IMR-90 (cell line): ENCODE measurements around the gene SLC6A15. TPM values are rescaled to one million over a fixed set of nuclear protein-coding genes. Genes with fewer than 3 reads are reported as not detected.

Experiments used
- ATAC-seq: fragments of 200-7000 bp; cut with Tn5 transposase; 2 replicates; pipeline ENCODE4 v1.9.1; 2020; ENCODE audit warnings: low read depth, mild to moderate bottlenecking, moderate library complexity
- BruUV-seq: library from RNA; stranded (reverse); fragments of 400-500 nt; replicated peaks from 2 replicates; lab custom pipeline; 2021; lab: Mats Ljungman, UMichigan
- CTCF ChIA-PET: fragments of 300-600 bp; formaldehyde crosslinking; extraction: SDS; loops from one replicate; lab custom pipeline; 2021; ENCODE audit warnings: antibody characterized with exemption; lab: Yijun Ruan, JAX
- POLR2A ChIA-PET: fragments of 300-600 bp; sonication (Branson Sonifier 250); formaldehyde crosslinking; loops from one replicate; lab custom pipeline; 2022; ENCODE audit warnings: antibody characterized with exemption; ENCODE audit not compliant: unreplicated experiment; lab: Charles Lee
- DNase-seq: peaks from one replicate; pipeline ENCODE4 v3.0.0; 2013
- H2AFZ ChIP-seq: replicated peaks from 2 replicates; pipeline ENCODE3; 2013; ENCODE audit warnings: low read length, mild to moderate bottlenecking; ENCODE audit not compliant: poor library complexity
- H2AK5ac ChIP-seq: 2 replicates; pipeline ENCODE4 v1.6.1; 2013; ENCODE audit warnings: low read depth, low read length, inconsistent platforms
- H2AK9ac ChIP-seq: replicated peaks from 2 replicates; pipeline ENCODE3; 2013; ENCODE audit warnings: mild to moderate bottlenecking, low read depth, low read length, moderate library complexity; ENCODE audit not compliant: poor library complexity
- H2BK120ac ChIP-seq: 2 replicates; pipeline ENCODE4 v1.6.1; 2013; ENCODE audit warnings: low read depth, low read length, inconsistent platforms
- H2BK15ac ChIP-seq: 3 replicates; pipeline ENCODE4 v1.6.1; 2013; ENCODE audit warnings: low read depth, low read length, inconsistent platforms
- H2BK20ac ChIP-seq: 2 replicates; pipeline ENCODE4 v1.6.1; 2013; ENCODE audit warnings: low read depth, mild to moderate bottlenecking, inconsistent platforms, low read length, moderate library complexity
- H2BK5ac ChIP-seq: 2 replicates; pipeline ENCODE4 v1.6.1; 2013; ENCODE audit warnings: mild to moderate bottlenecking, low read depth, low read length, inconsistent platforms; ENCODE audit not compliant: poor library complexity, severe bottlenecking
- H3K14ac ChIP-seq: replicated peaks from 2 replicates; pipeline ENCODE4 v1.6.1; 2013; ENCODE audit warnings: low read depth, low read length, inconsistent platforms
- H3K18ac ChIP-seq: 2 replicates; pipeline ENCODE4 v1.6.1; 2013; ENCODE audit warnings: low read depth, low read length, control low read depth
- H3K23ac ChIP-seq: 2 replicates; pipeline ENCODE4 v1.6.1; 2013; ENCODE audit warnings: low read depth, low read length, inconsistent platforms
- H3K27ac ChIP-seq: 2 replicates; pipeline ENCODE4 v1.5.1; 2013; ENCODE audit warnings: mild to moderate bottlenecking, control low read depth, low read length; ENCODE audit not compliant: insufficient read depth
- H3K27me3 ChIP-seq: 2 replicates; pipeline ENCODE4 v1.6.1; 2013; ENCODE audit warnings: low read length; ENCODE audit not compliant: control insufficient read depth, insufficient read depth
- H3K36me3 ChIP-seq: 2 replicates; pipeline ENCODE4 v1.6.1; 2013; ENCODE audit warnings: low read length, mixed read lengths; ENCODE audit not compliant: control insufficient read depth, insufficient read depth
- H3K4ac ChIP-seq: 2 replicates; pipeline ENCODE4 v1.6.1; 2013; ENCODE audit warnings: low read depth, low read length, inconsistent platforms
- H3K4me1 ChIP-seq: 2 replicates; pipeline ENCODE4 v1.6.1; 2013; ENCODE audit warnings: low read length, mixed read lengths; ENCODE audit not compliant: control insufficient read depth, insufficient read depth
- H3K4me2 ChIP-seq: 2 replicates; pipeline ENCODE4 v1.6.1; 2013; ENCODE audit warnings: low read depth, mild to moderate bottlenecking, control low read depth, low read length, moderate library complexity
- H3K4me3 ChIP-seq: 2 replicates; pipeline ENCODE4 v1.5.1; 2013; ENCODE audit warnings: low read depth, mild to moderate bottlenecking, control low read depth, low read length, moderate library complexity; ENCODE audit not compliant: insufficient read depth
- H3K56ac ChIP-seq: 2 replicates; pipeline ENCODE4 v1.6.1; 2013; ENCODE audit warnings: low read length, inconsistent platforms; ENCODE audit not compliant: insufficient read depth; ENCODE audit errors: extremely low read depth
- H3K79me1 ChIP-seq, 2 experiments: 2 replicates each; pipeline ENCODE4 v1.6.1; 2013; ENCODE audit warnings: low read length in 2 of 2, inconsistent platforms in 1 of 2, low read depth in 1 of 2
- H3K9ac ChIP-seq: 2 replicates; pipeline ENCODE4 v1.6.1; 2013; ENCODE audit warnings: low read depth, low read length, control low read depth
- H3K9me1 ChIP-seq: 2 replicates; pipeline ENCODE4 v1.6.1; 2013; ENCODE audit warnings: low read length, inconsistent platforms; ENCODE audit not compliant: insufficient read depth
- H3K9me3 ChIP-seq: 2 replicates; pipeline ENCODE4 v1.6.1; 2013; ENCODE audit warnings: low read length; ENCODE audit not compliant: control insufficient read depth, insufficient read depth
- H4K20me1 ChIP-seq: 2 replicates; pipeline ENCODE4 v1.6.1; 2013; ENCODE audit warnings: low read length, inconsistent platforms; ENCODE audit not compliant: insufficient read depth
- H4K5ac ChIP-seq: 2 replicates; pipeline ENCODE4 v1.6.1; 2013; ENCODE audit warnings: mild to moderate bottlenecking, low read depth, low read length, control low read depth
- H4K8ac ChIP-seq, 2 experiments: 2 replicates each; pipeline ENCODE4 v1.6.1; 2013; ENCODE audit warnings: low read depth in 2 of 2, low read length in 2 of 2, control low read depth in 1 of 2, inconsistent platforms in 1 of 2
- H4K91ac ChIP-seq: 2 replicates; pipeline ENCODE4 v1.6.1; 2013; ENCODE audit warnings: low read depth, low read length, inconsistent platforms; ENCODE audit not compliant: insufficient read depth
- BHLHE40 ChIP-seq: fragments of 150-350 bp; IDR thresholded peaks from 2 replicates; pipeline ENCODE4 v1.6.1; 2016; ENCODE audit warnings: mild to moderate bottlenecking, low read depth, low read length
- CEBPB ChIP-seq: IDR thresholded peaks from 2 replicates; pipeline ENCODE4 v1.6.1; 2012; ENCODE audit warnings: low read depth, low read length, improper control_type of control experiment
- CTCF ChIP-seq: conservative IDR thresholded peaks from 2 replicates; pipeline ENCODE4 v1.5.1; 2012; ENCODE audit warnings: mild to moderate bottlenecking, low read depth, low read length, improper control_type of control experiment
- FOS ChIP-seq: fragments of 150-350 bp; IDR thresholded peaks from 2 replicates; pipeline ENCODE4 v1.6.1; 2016; ENCODE audit warnings: low read depth, low read length
- MAFK ChIP-seq: IDR thresholded peaks from 2 replicates; pipeline ENCODE4 v1.6.1; 2012; ENCODE audit warnings: low read depth, low read length, improper control_type of control experiment
- MAZ ChIP-seq: IDR thresholded peaks from 2 replicates; pipeline ENCODE4 v1.6.1; 2012; ENCODE audit warnings: low read depth, mild to moderate bottlenecking, low read length, improper control_type of control experiment, moderate library complexity, borderline replicate concordance
- MXI1 ChIP-seq: IDR thresholded peaks from 2 replicates; pipeline ENCODE4 v1.6.1; 2012; ENCODE audit warnings: low read depth, mild to moderate bottlenecking, low read length, moderate library complexity, borderline replicate concordance
- NFE2L2 ChIP-seq: fragments of 150-350 bp; IDR thresholded peaks from 2 replicates; pipeline ENCODE4 v1.6.1; 2016; ENCODE audit warnings: low read depth, mild to moderate bottlenecking, low read length
- POLR2A ChIP-seq: IDR thresholded peaks from 2 replicates; pipeline ENCODE4 v1.6.1; 2012; ENCODE audit warnings: mild to moderate bottlenecking, low read depth, low read length
- RAD21 ChIP-seq: IDR thresholded peaks from 2 replicates; pipeline ENCODE4 v1.6.1; 2012; ENCODE audit warnings: low read length, improper control_type of control experiment
- RCOR1 ChIP-seq: IDR thresholded peaks from 2 replicates; pipeline ENCODE4 v1.6.1; 2012; ENCODE audit warnings: mild to moderate bottlenecking, low read length, improper control_type of control experiment; ENCODE audit not compliant: insufficient replicate concordance
- RFX5 ChIP-seq: IDR thresholded peaks from 2 replicates; pipeline ENCODE4 v1.8.0; 2012; ENCODE audit warnings: low read depth, mild to moderate bottlenecking, low read length, moderate library complexity
- USF2 ChIP-seq: fragments of 150-350 bp; IDR thresholded peaks from 2 replicates; pipeline ENCODE4 v1.6.1; 2017; ENCODE audit warnings: mild to moderate bottlenecking, antibody characterized with exemption, low read length, low read depth
- dilution Hi-C: fragments of 300-500 bp; cut with HindIII; formaldehyde crosslinking; loops from one replicate; pipeline ENCODE4 v1.14.3; 2018; ENCODE audit warnings: low sequenced_read_pairs; ENCODE audit not compliant: unreplicated experiment
- in situ Hi-C: fragments of 300-500 bp; cut with MboI; formaldehyde crosslinking; loops from 3 replicates; pipeline ENCODE4 v1.14.3; 2019; ENCODE audit warnings: low sequenced_read_pairs, inconsistent platforms, mixed read lengths
- intact Hi-C: fragments of 100-400 bp; cut with micrococcal nuclease; formaldehyde crosslinking; loops from 2 replicates; pipeline ENCODE4 v1.10.0; 2022
- polyA plus RNA-seq, 3 experiments: library from polyadenylated mRNA; depleted of rRNA; stranded (reverse); fragments of >200 nt; gene quantifications; 2 replicates each; pipeline ENCODE4 v1.2.3, GENCODE V29; 2012; ENCODE audit warnings: low replicate concordance in 1 of 3
- total RNA-seq: library from RNA; depleted of rRNA; stranded (reverse); fragments of >200 nt; gene quantifications from 2 replicates; pipeline ENCODE4 v1.2.3, GENCODE V29; 2012
- TF ChIP-seq, protein P1 (sequence below): fragments of 150-350 bp; IDR thresholded peaks from 2 replicates; pipeline ENCODE4 v1.6.1; 2016; ENCODE audit warnings: low read depth, mild to moderate bottlenecking, low read length, moderate library complexity, borderline replicate concordance

Gene SLC6A15
- total and polyA plus RNA-seq, 2 of the 4 experiments (the other 2 are of a cell fraction), result 0.32 to 0.72 TPM

DNA sequence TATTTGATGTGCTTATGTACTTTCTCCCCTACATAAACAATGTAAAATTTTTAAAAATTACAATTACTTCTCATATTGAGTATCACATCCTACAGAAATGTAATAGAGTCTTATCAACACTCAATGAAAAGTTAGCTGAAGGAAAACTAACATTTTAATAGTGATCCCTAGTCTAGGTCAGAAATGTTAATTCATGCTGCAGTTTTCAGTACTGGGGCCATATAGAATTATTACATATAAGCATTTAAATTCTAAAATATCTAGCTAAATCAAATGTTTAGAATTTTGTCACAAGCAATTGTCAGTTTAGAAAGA lies 37.8 kb downstream of the SLC6A15 start:
- no peak overlapping the region for H2BK15ac ChIP-seq
- H4K20me1 ChIP-seq, result no peaks in the 10 kb centered on the region
- H4K8ac ChIP-seq, result no peak overlapping the region
- H2AFZ ChIP-seq, result no peak overlapping the region
- no peaks in the 10 kb centered on the region for H3K4me1 ChIP-seq
- no peak for DNase-seq
- H3K9ac ChIP-seq, result no peak overlapping the region
- no peak overlapping the region for H4K5ac ChIP-seq
- no peak overlapping the region for H2BK20ac ChIP-seq
- H3K9me3 ChIP-seq, result no peaks in the 10 kb centered on the region
- no peak overlapping the region for H3K4me2 ChIP-seq
- no peaks in the 10 kb centered on the region for H3K9me1 ChIP-seq
- H3K27me3 ChIP-seq, result no peaks in the 10 kb centered on the region
- no peak overlapping the region for H3K14ac ChIP-seq
- POLR2A ChIA-PET, result no interaction called here
- H3K23ac ChIP-seq, result no peak overlapping the region
- H3K4ac ChIP-seq, result no peak overlapping the region
- intact Hi-C loops (loop anchor here (1.0 to 5.0 kb wide), 3 partner anchors 155 to 573 kb away; no protein-coding TSS in a partner anchor), dilution Hi-C loops (no loop called here), in situ Hi-C loops (loop anchor here (5.0 kb wide), 1 partner anchor 153 kb away; no protein-coding TSS in a partner anchor)
- no peak overlapping the region for H2BK120ac ChIP-seq
- BruUV-seq, result no TSS peak
- H2AK5ac ChIP-seq, result no peak overlapping the region
- H3K56ac ChIP-seq, result no peak overlapping the region
- H2AK9ac ChIP-seq, result no peak overlapping the region
- no peak overlapping the region for H4K91ac ChIP-seq
- H3K79me1 ChIP-seq, result no peaks in the 10 kb centered on the region
- H3K4me3 ChIP-seq, result no peak overlapping the region
- H3K27ac ChIP-seq, result no peak overlapping the region
- H3K36me3 ChIP-seq, result no peaks in the 10 kb centered on the region
- no peak overlapping the region for H2BK5ac ChIP-seq
- no peak for TF ChIP-seq MAZ
- TF ChIP-seq BHLHE40, result no peak
- TF ChIP-seq, protein P1, sequence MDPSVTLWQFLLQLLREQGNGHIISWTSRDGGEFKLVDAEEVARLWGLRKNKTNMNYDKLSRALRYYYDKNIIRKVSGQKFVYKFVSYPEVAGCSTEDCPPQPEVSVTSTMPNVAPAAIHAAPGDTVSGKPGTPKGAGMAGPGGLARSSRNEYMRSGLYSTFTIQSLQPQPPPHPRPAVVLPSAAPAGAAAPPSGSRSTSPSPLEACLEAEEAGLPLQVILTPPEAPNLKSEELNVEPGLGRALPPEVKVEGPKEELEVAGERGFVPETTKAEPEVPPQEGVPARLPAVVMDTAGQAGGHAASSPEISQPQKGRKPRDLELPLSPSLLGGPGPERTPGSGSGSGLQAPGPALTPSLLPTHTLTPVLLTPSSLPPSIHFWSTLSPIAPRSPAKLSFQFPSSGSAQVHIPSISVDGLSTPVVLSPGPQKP, result no peak
- TF ChIP-seq FOS, result no peak
- no peak for TF ChIP-seq NFE2L2
- TF ChIP-seq CEBPB, result no peak
- TF ChIP-seq RCOR1, result no peak
- TF ChIP-seq MAFK, result no peak
- TF ChIP-seq POLR2A, result no peak
- no peak for TF ChIP-seq RAD21
- no peak for TF ChIP-seq RFX5
- no peak for TF ChIP-seq MXI1
- TF ChIP-seq CTCF, result no peak
- no peak for TF ChIP-seq USF2
- H3K18ac ChIP-seq, result no peak overlapping the region
- ATAC-seq, result no peak
- CTCF ChIA-PET, result interaction anchor here (0.8 to 4.4 kb wide), 7 partner anchors 11 to 183 kb away, joined by 3 to 33 read pairs (median 4); partner anchors contain the start of genes LRRIQ1 and TSPAN19
